ENCODE measurements around the gene KIRREL3. TPM values are rescaled to one million over a fixed set of nuclear protein-coding genes. Genes with fewer than 3 reads are reported as not detected.

KIRREL3 gene
- polyA plus RNA-seq, 1 donor (not counting 4 experiments of a cell fraction or from before 2014, with no cell fraction given): 0.04 TPM

DNA sequence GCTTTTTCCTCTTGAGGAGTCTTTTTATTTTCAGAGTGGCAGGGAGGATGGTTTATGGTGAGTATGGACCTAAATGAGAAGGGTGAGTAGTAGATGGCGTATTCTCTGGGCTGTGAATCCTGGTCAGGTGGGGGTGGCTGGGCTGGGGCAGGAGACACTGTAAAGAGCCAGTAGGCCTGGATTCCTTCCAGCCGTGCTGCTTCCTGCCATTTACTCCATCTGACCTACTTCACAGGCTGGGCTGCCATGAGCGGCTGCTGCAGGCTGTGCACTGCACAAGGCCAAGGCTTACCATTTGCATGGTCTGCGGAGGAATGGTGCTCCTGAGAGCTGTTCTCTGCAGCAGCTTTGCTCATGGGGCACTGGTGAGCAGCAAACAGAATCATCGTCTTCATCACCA lies 297.6 kb downstream of the KIRREL3 start:
- no peaks in the 10 kb centered on the region for H3K4me1 ChIP-seq (ENCODE audit: control insufficient read depth, extremely low read depth, insufficient read depth, low read length)
- H3K4me3 ChIP-seq (ENCODE audit: control insufficient read depth in 2 of 3, extremely low read depth in 1 of 3, insufficient read depth in 2 of 3, low read depth in 1 of 3, low read length in 3 of 3): no peak overlapping the region
- no peak overlapping the region for H3K9ac ChIP-seq (ENCODE audit: control insufficient read depth, extremely low read depth, insufficient read depth, low read length)
- DNase-seq (ENCODE audit: low read depth, low spot score) (no peak), FAIRE-seq (no peak)
- H3K9me3 ChIP-seq (ENCODE audit: control insufficient read depth, low read depth, low read length): no peaks in the 10 kb centered on the region
- no peaks in the 10 kb centered on the region for H3K36me3 ChIP-seq (ENCODE audit: control insufficient read depth in 2 of 2, extremely low read depth in 1 of 2, insufficient read depth in 2 of 2, low read length in 2 of 2)
- H2AFZ ChIP-seq (ENCODE audit: control insufficient read depth, low read length): no peak overlapping the region
- dilution Hi-C loops (cut with MboI; ENCODE audit: extremely low pct_ligation_motif_present, low sequenced_read_pairs): no loop called here
- H4K20me1 ChIP-seq (ENCODE audit: control insufficient read depth, extremely low read depth, insufficient read depth, low read length): no peaks in the 10 kb centered on the region
- H3K27me3 ChIP-seq (ENCODE audit: control insufficient read depth, extremely low read depth, insufficient read depth, low read length): no peaks in the 10 kb centered on the region
- no peaks in the 10 kb centered on the region for H3K9me1 ChIP-seq (ENCODE audit: control insufficient read depth, extremely low read depth, insufficient read depth, low read length)
- no peak overlapping the region for H3K4me2 ChIP-seq (ENCODE audit: control insufficient read depth, extremely low read depth, insufficient read depth, low read depth, low read length)
- TF ChIP-seq EZH2 (IDR thresholded peaks at IDR 0.05; ENCODE audit: low read length): no peak
- TF ChIP-seq, protein P1, sequence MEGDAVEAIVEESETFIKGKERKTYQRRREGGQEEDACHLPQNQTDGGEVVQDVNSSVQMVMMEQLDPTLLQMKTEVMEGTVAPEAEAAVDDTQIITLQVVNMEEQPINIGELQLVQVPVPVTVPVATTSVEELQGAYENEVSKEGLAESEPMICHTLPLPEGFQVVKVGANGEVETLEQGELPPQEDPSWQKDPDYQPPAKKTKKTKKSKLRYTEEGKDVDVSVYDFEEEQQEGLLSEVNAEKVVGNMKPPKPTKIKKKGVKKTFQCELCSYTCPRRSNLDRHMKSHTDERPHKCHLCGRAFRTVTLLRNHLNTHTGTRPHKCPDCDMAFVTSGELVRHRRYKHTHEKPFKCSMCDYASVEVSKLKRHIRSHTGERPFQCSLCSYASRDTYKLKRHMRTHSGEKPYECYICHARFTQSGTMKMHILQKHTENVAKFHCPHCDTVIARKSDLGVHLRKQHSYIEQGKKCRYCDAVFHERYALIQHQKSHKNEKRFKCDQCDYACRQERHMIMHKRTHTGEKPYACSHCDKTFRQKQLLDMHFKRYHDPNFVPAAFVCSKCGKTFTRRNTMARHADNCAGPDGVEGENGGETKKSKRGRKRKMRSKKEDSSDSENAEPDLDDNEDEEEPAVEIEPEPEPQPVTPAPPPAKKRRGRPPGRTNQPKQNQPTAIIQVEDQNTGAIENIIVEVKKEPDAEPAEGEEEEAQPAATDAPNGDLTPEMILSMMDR (optimal IDR thresholded peaks at IDR 0.05 in 1 of 3, IDR thresholded peaks at IDR 0.05 in 1 of 3, conservative IDR thresholded peaks at IDR 0.05 in 1 of 3; ENCODE audit: extremely low read depth in 1 of 3, insufficient read depth in 2 of 3, low read length in 3 of 3): no peak
- no peaks in the 10 kb centered on the region for H3K79me2 ChIP-seq (ENCODE audit: control insufficient read depth, insufficient read depth, low read length)
- no peak overlapping the region for H3K27ac ChIP-seq (ENCODE audit: control insufficient read depth, insufficient read depth, low read length)

DNA sequence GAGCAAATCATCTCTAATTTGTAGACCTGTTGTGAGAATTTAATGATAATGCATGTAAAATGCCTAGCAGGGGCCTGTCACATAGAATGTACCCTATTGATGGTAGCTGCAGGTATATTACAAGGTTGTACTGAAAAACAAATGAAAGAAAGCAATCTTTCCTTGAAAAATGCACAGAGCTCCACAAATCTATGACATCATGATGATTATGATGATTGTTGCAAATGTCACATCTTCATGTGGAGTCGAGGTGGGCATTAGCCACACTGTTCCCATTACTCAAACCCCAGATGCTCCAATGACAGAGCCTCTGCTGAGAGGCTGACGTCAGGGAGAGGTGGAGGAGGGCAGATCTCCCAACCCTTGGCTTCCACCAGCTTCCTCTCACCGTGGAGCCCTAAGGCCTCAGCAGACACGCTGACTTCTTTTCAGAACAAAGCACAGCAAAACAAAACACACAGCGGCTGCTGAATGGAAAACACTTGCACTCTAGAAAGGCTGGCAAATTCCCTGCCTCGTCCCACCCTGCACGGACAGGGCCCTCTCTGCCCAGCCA lies 298.3 kb downstream of the KIRREL3 start:
- Histone ChIP-seq H3K79me2 (ENCODE audit: control insufficient read depth, insufficient read depth, low read length) (no peaks in the 10 kb centered on the region), H3K27me3 (ENCODE audit: control insufficient read depth, extremely low read depth, insufficient read depth, low read length) (no peaks in the 10 kb centered on the region), H3K4me1 (ENCODE audit: control insufficient read depth, extremely low read depth, insufficient read depth, low read length) (no peaks in the 10 kb centered on the region), H3K9me1 (ENCODE audit: control insufficient read depth, extremely low read depth, insufficient read depth, low read length) (no peaks in the 10 kb centered on the region), H3K36me3 (ENCODE audit: control insufficient read depth in 2 of 2, extremely low read depth in 1 of 2, insufficient read depth in 2 of 2, low read length in 2 of 2) (no peaks in the 10 kb centered on the region), H3K27ac (ENCODE audit: control insufficient read depth, insufficient read depth, low read length) (no peak overlapping the region), H3K9ac (ENCODE audit: control insufficient read depth, extremely low read depth, insufficient read depth, low read length) (no peak overlapping the region), H2AFZ (ENCODE audit: control insufficient read depth, low read length) (no peak overlapping the region), H4K20me1 (ENCODE audit: control insufficient read depth, extremely low read depth, insufficient read depth, low read length) (no peaks in the 10 kb centered on the region), H3K4me3 (ENCODE audit: control insufficient read depth in 2 of 3, extremely low read depth in 1 of 3, insufficient read depth in 2 of 3, low read depth in 1 of 3, low read length in 3 of 3) (no peak overlapping the region), H3K9me3 (ENCODE audit: control insufficient read depth, low read depth, low read length) (no peaks in the 10 kb centered on the region), H3K4me2 (ENCODE audit: control insufficient read depth, extremely low read depth, insufficient read depth, low read depth, low read length) (no peak overlapping the region)
- DNase-seq (ENCODE audit: low read depth, low spot score) (no peak), FAIRE-seq (no peak)
- dilution Hi-C loops (cut with MboI; ENCODE audit: extremely low pct_ligation_motif_present, low sequenced_read_pairs): no loop called here
- TF ChIP-seq, protein P1 (optimal IDR thresholded peaks at IDR 0.05 in 1 of 3, IDR thresholded peaks at IDR 0.05 in 1 of 3, conservative IDR thresholded peaks at IDR 0.05 in 1 of 3; ENCODE audit: extremely low read depth in 1 of 3, insufficient read depth in 2 of 3, low read length in 3 of 3): no peak
- TF ChIP-seq EZH2 (IDR thresholded peaks at IDR 0.05; ENCODE audit: low read length): no peak
